ENCODE results near the gene VSTM4. TPM values are rescaled to one million over a fixed set of nuclear protein-coding genes. Genes with fewer than 3 reads are reported as not detected.

Gene VSTM4
- total RNA-seq, 3 donors from 2014 or later: 1.5 to 13.8 (median 2.2) TPM

DNA sequence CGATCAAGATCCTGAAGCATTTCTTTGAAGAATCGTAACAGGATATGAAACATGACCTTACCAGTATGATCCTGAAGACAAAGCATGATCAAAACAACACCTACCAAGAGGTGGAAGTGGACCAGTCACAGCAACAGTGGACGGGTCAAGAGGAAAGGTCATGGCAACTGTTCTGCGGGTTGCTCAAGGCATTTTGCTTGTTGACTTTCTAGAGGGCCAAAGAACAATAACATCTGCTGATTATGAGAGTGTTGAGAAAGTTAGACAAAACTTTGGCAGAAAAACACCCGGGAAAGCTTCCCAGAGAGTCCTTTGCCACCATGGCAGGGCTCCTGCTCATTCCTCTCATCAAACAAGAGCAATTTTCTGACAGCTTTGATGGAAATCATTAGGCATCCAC lies 110.1 kb downstream of the VSTM4 start:
- no peak for ATAC-seq
- Histone ChIP-seq H3K4me3 (no peak overlapping the region), H3K36me3 (ENCODE audit: low read depth) (no peaks in the 10 kb centered on the region), H3K4me1 (ENCODE audit: low read depth) (peaks cover 4% of the 10 kb centered on the region), H3K9me3 (no peaks in the 10 kb centered on the region)
- intact Hi-C loops (cut with DNase I, micrococcal nuclease): no loop called here
- no peak for DNase-seq
- no peak for TF ChIP-seq CTCF (IDR thresholded peaks at IDR 0.05)

DNA sequence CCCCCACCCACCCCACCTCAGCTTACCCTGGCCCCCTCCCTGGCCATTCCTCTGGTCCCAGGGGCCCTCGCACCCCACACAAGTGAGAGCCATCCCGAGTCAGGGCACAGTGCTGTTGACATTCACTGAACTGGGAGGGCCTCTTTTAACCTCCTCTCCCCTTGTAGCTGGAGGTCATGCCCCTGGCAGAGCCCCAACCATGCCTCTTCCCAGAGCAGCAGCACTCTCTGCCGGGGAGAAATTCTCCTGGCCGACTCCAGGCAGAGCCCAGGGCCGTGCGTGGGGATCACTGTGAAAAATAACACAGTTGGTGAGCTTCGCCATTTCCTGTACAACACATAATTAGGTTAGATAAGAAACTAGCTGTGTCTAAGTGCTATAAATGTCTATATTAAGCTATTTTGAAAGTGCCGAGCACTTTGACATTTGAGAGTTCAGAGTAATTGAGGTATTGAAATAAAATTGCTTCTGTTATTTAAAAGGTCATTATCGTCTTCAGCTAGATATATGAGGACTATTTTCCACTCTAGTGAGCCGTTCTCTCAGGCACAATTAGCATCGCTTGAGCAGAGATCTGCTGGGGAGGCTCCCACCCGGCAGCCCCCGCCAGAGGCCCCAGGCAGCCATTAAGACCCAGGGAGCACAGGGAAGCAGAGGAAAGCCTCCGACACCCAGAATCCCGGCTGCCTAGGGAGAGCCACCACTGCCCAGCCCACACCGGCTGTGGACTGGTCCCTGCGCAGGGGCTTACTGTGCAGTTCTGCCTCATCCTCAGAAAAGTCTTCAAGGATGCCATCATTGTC lies 113.3 kb downstream of the VSTM4 start:
- DNase-seq (no peak), ATAC-seq (no peak)
- Histone ChIP-seq H3K4me3 (no peak overlapping the region), H3K9me3 (no peaks in the 10 kb centered on the region), H3K4me1 (ENCODE audit: low read depth) (no peaks in the 10 kb centered on the region), H3K36me3 (ENCODE audit: low read depth) (no peaks in the 10 kb centered on the region)
- no peak for TF ChIP-seq CTCF (IDR thresholded peaks at IDR 0.05)
- intact Hi-C loops (cut with DNase I, micrococcal nuclease): no loop called here

GRCh38 chr10:49001402-49001801 lies 113.9 kb downstream of the VSTM4 start:
- no peak for TF ChIP-seq CTCF (IDR thresholded peaks at IDR 0.05)
- no peaks in the 10 kb centered on the region for H3K4me1 ChIP-seq (ENCODE audit: low read depth)
- intact Hi-C loops (cut with DNase I, micrococcal nuclease): no loop called here
- no peak overlapping the region for H3K4me3 ChIP-seq
- no peaks in the 10 kb centered on the region for H3K36me3 ChIP-seq (ENCODE audit: low read depth)
- no peak for DNase-seq
- no peaks in the 10 kb centered on the region for H3K9me3 ChIP-seq
- ATAC-seq: no peak

DNA sequence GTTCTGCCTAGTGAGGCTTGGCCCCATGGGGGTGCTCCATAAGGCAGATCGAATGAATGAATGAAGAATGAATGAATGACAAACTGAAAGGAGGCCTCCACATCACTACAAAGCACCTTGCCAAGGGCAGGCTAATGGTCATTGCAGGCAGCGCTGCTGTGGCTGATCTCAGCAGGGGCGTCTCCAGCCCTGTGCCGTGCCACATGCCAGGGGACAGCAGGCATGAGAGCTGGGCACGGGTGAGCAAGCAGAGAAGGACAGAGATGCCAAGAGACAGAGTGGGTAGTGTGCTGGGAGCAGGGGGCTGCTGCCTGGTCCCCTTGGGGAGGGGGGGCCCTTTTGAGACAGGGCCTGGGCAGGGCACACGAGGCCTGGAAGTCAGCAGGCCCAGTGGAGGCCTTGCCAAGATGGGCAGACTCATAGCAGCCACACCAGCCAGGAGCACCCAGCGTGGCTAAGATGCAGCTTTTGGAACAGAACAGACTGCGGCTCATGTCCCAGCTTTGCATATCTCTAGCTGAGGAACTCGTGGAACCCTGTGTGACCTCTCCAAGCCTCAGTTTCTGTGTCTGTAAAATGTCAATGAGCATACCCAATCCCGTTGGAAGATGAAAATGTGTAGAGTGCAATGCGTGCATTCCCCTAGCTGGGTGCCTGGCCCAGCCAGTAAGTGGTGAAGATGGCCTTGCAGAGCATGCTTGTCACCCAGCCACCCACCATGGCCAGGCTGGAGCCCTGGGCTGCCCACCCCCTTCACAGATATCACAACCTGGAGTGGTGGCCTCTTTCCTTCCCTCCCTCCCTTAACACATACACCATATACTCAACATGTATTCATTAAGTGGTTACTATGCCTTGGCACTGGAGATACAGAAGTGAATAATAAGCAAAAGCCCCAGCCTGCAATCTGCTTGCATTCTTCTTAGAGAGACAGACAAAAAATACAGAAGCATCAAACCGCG lies 114.6 kb downstream of the VSTM4 start:
- ATAC-seq (no peak), DNase-seq (no peak)
- H3K36me3 ChIP-seq (ENCODE audit: low read depth): no peaks in the 10 kb centered on the region
- no peaks in the 10 kb centered on the region for H3K4me1 ChIP-seq (ENCODE audit: low read depth)
- no peaks in the 10 kb centered on the region for H3K9me3 ChIP-seq
- no peak for TF ChIP-seq CTCF (IDR thresholded peaks at IDR 0.05)
- intact Hi-C loops (cut with DNase I, micrococcal nuclease): no loop called here
- H3K4me3 ChIP-seq: no peak overlapping the region

DNA sequence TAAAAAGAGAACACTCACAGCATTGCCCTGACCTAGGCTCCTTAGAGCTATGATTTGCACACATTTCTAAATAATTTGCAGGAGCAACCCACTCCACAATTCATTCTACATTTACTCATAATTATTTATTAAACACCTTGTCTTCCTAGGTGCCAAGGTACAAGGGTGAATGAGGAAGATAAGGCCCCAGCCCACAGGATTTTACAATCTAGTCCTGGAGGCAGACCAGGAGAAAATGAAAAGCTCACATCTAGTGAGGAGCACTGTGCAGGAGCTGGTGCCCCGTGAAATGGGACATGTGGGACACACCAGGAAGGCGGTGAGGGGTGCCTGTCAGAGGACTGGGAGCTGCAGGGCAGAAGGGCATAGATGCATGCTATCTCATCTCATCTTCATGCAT lies 116.0 kb downstream of the VSTM4 start:
- H3K9me3 ChIP-seq: no peaks in the 10 kb centered on the region
- H3K4me1 ChIP-seq (ENCODE audit: low read depth): no peaks in the 10 kb centered on the region
- no peak overlapping the region for H3K4me3 ChIP-seq
- DNase-seq: no peak
- intact Hi-C loops (cut with DNase I, micrococcal nuclease): no loop called here
- no peak for ATAC-seq
- H3K36me3 ChIP-seq (ENCODE audit: low read depth): no peaks in the 10 kb centered on the region
- TF ChIP-seq CTCF (IDR thresholded peaks at IDR 0.05): no peak
